ENCODE results near the gene STUB1. TPM values are rescaled to one million over a fixed set of nuclear protein-coding genes. Genes with fewer than 3 reads are reported as not detected.

The STUB1 gene
- total and polyA plus RNA-seq, 2 experiments from 2014 or later = 201 to 207 TPM

GRCh38 chr16:684071-684794, 4.0 kb downstream of the STUB1 start, which contains the start of gene JMJD8:
Gene JMJD8 (minus strand): TSS chr16:684334. CDS start chr16:684319, 15 bp downstream.
- peaks cover 54% of the 10 kb centered on the region for H3K79me2 ChIP-seq (ENCODE audit: insufficient read depth)
- H3K27me3 ChIP-seq (replicated peaks; ENCODE audit: insufficient read depth) = no peaks in the 10 kb centered on the region
- in situ Hi-C loops (cut with MboI) = no loop called here
- H3K9me3 ChIP-seq (ENCODE audit: low read depth) = no peaks in the 10 kb centered on the region
- peak within 1 kb of the TSS; percentile 57; the same call in 1 of the 2 replicates for H2AFZ ChIP-seq
- H3K27ac ChIP-seq = peak within 1 kb of the TSS; percentile 58
- H3K4me1 ChIP-seq (ENCODE audit: insufficient read depth) = peaks cover 16% of the 10 kb centered on the region
- peak within 1 kb of the TSS; percentile 70 for H3K4me3 ChIP-seq
- H3K9me2 ChIP-seq (ENCODE audit: insufficient read depth) = no peaks in the 10 kb centered on the region
- peak within 1 kb of the TSS; percentile 73 for H3K4me2 ChIP-seq (ENCODE audit: unreplicated experiment)
- TF ChIP-seq EZH2phosphoT487 (IDR thresholded peaks at IDR 0.05; ENCODE audit: insufficient read depth, low read depth) (no peak), EZH2 (IDR thresholded peaks at IDR 0.05; ENCODE audit: insufficient read depth, poor library complexity, severe bottlenecking) (no peak)
- peaks cover 15% of the 10 kb centered on the region; the same call in 1 of the 2 replicates for H3F3A ChIP-seq (ENCODE audit: insufficient read depth)
- DNase-seq = peak; percentile 99
- peak within 1 kb of the TSS; percentile 68 for H3K9ac ChIP-seq
- no peaks in the 10 kb centered on the region for H4K20me1 ChIP-seq (ENCODE audit: insufficient read depth)
- peaks cover 11% of the 10 kb centered on the region; the same call in 1 of the 2 replicates for H3K36me3 ChIP-seq (ENCODE audit: low read depth)
- 5 to 9% methylated on average over 51 to 67 of the region's 91 CpGs for WGBS, 2 experiments (ENCODE audit: low coverage in 1 of 2, low lambda C conversion rate in 2 of 2, missing lambda C conversion rate in 2 of 2)

- H3K79me2 ChIP-seq (ENCODE audit: insufficient read depth) = peaks cover 60% of the 10 kb centered on the region
- H4K20me1 ChIP-seq (ENCODE audit: insufficient read depth) = no peaks in the 10 kb centered on the region
- H3K9me2 ChIP-seq (ENCODE audit: insufficient read depth) = no peaks in the 10 kb centered on the region
- in situ Hi-C loops (cut with MboI) = no loop called here
- no peak overlapping the region for H3K27ac ChIP-seq
- no peak overlapping the region for H2AFZ ChIP-seq
- WGBS, 2 experiments (ENCODE audit: low coverage in 1 of 2, low lambda C conversion rate in 2 of 2, missing lambda C conversion rate in 2 of 2) = 95% methylated on average over 24 to 61 of the region's 61 CpGs
- TF ChIP-seq EZH2 (IDR thresholded peaks at IDR 0.05; ENCODE audit: insufficient read depth, poor library complexity, severe bottlenecking) (no peak), EZH2phosphoT487 (IDR thresholded peaks at IDR 0.05; ENCODE audit: insufficient read depth, low read depth) (no peak)
- H3K36me3 ChIP-seq (ENCODE audit: low read depth) = peaks cover 11% of the 10 kb centered on the region; the same call in 1 of the 2 replicates
- H3K27me3 ChIP-seq (replicated peaks; ENCODE audit: insufficient read depth) = no peaks in the 10 kb centered on the region
- no peak for DNase-seq
- H3F3A ChIP-seq (ENCODE audit: insufficient read depth) = peaks cover 15% of the 10 kb centered on the region; the same call in 1 of the 2 replicates
- H3K9me3 ChIP-seq (ENCODE audit: low read depth) = no peaks in the 10 kb centered on the region
- no peak overlapping the region for H3K4me2 ChIP-seq (ENCODE audit: unreplicated experiment)
- H3K9ac ChIP-seq = no peak overlapping the region
- no peak overlapping the region for H3K4me3 ChIP-seq
- H3K4me1 ChIP-seq (ENCODE audit: insufficient read depth) = peaks cover 20% of the 10 kb centered on the region
Observed at GRCh38 chr16:684961-685696, 4.9 kb downstream of the STUB1 start.

- 66 to 78% methylated on average over 9 of the region's 10 CpGs for WGBS, 2 experiments (ENCODE audit: low coverage in 1 of 2, low lambda C conversion rate in 2 of 2, missing lambda C conversion rate in 2 of 2)
- peak; percentile 74 for DNase-seq
- peaks cover 15% of the 10 kb centered on the region; the same call in 1 of the 2 replicates for H3F3A ChIP-seq (ENCODE audit: insufficient read depth)
- H3K4me2 ChIP-seq (ENCODE audit: unreplicated experiment) = no peak overlapping the region
- no peak overlapping the region for H3K9ac ChIP-seq
- no peak overlapping the region for H2AFZ ChIP-seq
- TF ChIP-seq EZH2 (IDR thresholded peaks at IDR 0.05; ENCODE audit: insufficient read depth, poor library complexity, severe bottlenecking) (no peak), EZH2phosphoT487 (IDR thresholded peaks at IDR 0.05; ENCODE audit: insufficient read depth, low read depth) (no peak)
- H3K4me1 ChIP-seq (ENCODE audit: insufficient read depth) = peaks cover 23% of the 10 kb centered on the region
- in situ Hi-C loops (cut with MboI) = no loop called here
- H3K36me3 ChIP-seq (ENCODE audit: low read depth) = peaks cover 11% of the 10 kb centered on the region; the same call in 1 of the 2 replicates
- H3K9me2 ChIP-seq (ENCODE audit: insufficient read depth) = no peaks in the 10 kb centered on the region
- H3K27ac ChIP-seq = no peak overlapping the region
- H4K20me1 ChIP-seq (ENCODE audit: insufficient read depth) = no peaks in the 10 kb centered on the region
- H3K79me2 ChIP-seq (ENCODE audit: insufficient read depth) = peaks cover 57% of the 10 kb centered on the region
- H3K27me3 ChIP-seq (replicated peaks; ENCODE audit: insufficient read depth) = no peaks in the 10 kb centered on the region
- no peak overlapping the region for H3K4me3 ChIP-seq
- H3K9me3 ChIP-seq (ENCODE audit: low read depth) = no peaks in the 10 kb centered on the region
Observed at GRCh38 chr16:685967-686366, 5.8 kb downstream of the STUB1 start.

GRCh38 chr16:686459-687260, 6.5 kb downstream of the STUB1 start:
- 91 to 93% methylated on average over 47 to 51 of the region's 51 CpGs for WGBS, 2 experiments (ENCODE audit: low coverage in 1 of 2, low lambda C conversion rate in 2 of 2, missing lambda C conversion rate in 2 of 2)
- Histone ChIP-seq H3K9ac (no peak overlapping the region), H3K4me1 (ENCODE audit: insufficient read depth) (peaks cover 19% of the 10 kb centered on the region), H3K79me2 (ENCODE audit: insufficient read depth) (peaks cover 50% of the 10 kb centered on the region), H4K20me1 (ENCODE audit: insufficient read depth) (no peaks in the 10 kb centered on the region), H3F3A (ENCODE audit: insufficient read depth) (peaks cover 10% of the 10 kb centered on the region; the same call in 1 of the 2 replicates), H3K27me3 (replicated peaks; ENCODE audit: insufficient read depth) (no peaks in the 10 kb centered on the region), H3K4me2 (ENCODE audit: unreplicated experiment) (no peak overlapping the region), H3K36me3 (ENCODE audit: low read depth) (peaks cover 10% of the 10 kb centered on the region; the same call in 1 of the 2 replicates), H3K9me3 (ENCODE audit: low read depth) (no peaks in the 10 kb centered on the region), H3K9me2 (ENCODE audit: insufficient read depth) (no peaks in the 10 kb centered on the region), H3K27ac (no peak overlapping the region), H3K4me3 (no peak overlapping the region), H2AFZ (no peak overlapping the region)
- DNase-seq = no peak
- in situ Hi-C loops (cut with MboI) = no loop called here
- TF ChIP-seq EZH2 (IDR thresholded peaks at IDR 0.05; ENCODE audit: insufficient read depth, poor library complexity, severe bottlenecking) (no peak), EZH2phosphoT487 (IDR thresholded peaks at IDR 0.05; ENCODE audit: insufficient read depth, low read depth) (no peak)

Data from GM23248 (cell line).